Adrenal gland (tissue), 12 donors: ENCODE results near the gene KRTAP4-6. TPM values are rescaled to one million over a fixed set of nuclear protein-coding genes. Genes with fewer than 3 reads are reported as not detected.

Source experiments
- DNase-seq, 7 donors: peaks; one replicate each; pipeline ENCODE4 v3.0.0-alpha.2; 2019 to 2020
- H3K27ac ChIP-seq, 5 donors: fragments of 200-600 bp; sonication (generic) in 4 of 5; 1 replicate in 3 of 5; 2 replicates in 2 of 5; pipeline versions ENCODE4 v1.5.1 to v1.8.0; 2016 to 2020; ENCODE audit warnings: mild to moderate bottlenecking in 1 of 5
- H3K27me3 ChIP-seq: fragments of 200-600 bp; 2 replicates; pipeline ENCODE4 v1.8.0; 2021
- H3K36me3 ChIP-seq, 2 donors: fragments of 200-600 bp; replicated peaks in 1 of 2; 1 replicate in 1 of 2; 2 replicates in 1 of 2; pipeline versions ENCODE4 v1.5.1 to v1.8.0; 2018 to 2022
- H3K4me1 ChIP-seq, 2 donors: fragments of 200-600 bp; replicated peaks in 1 of 2; 1 replicate in 1 of 2; 2 replicates in 1 of 2; pipeline versions ENCODE4 v1.5.1 to v1.8.0; 2018 to 2021
- H3K4me3 ChIP-seq, 4 donors: fragments of 200-600 bp; sonication (generic) in 3 of 4; one replicate each; pipeline ENCODE4 v1.5.1; 2016 to 2018
- H3K9me3 ChIP-seq, 3 donors: fragments of 200-600 bp; sonication (generic) in 1 of 3; replicated peaks in 1 of 3; 1 replicate in 2 of 3; 2 replicates in 1 of 3; pipeline versions ENCODE4 v1.5.1 to v1.8.0; 2016 to 2021
- CTCF ChIP-seq, 6 experiments: fragments of 450-650 bp in 4 of 6; fragments of 200-600 bp in 2 of 6; sonication (generic) in 1 of 6; IDR thresholded peaks; 1 replicate in 5 of 6; 2 replicates in 1 of 6; pipeline versions ENCODE4 v1.5.1 to v1.8.0; 2016 to 2021; ENCODE audit warnings: antibody characterized with exemption in 6 of 6, mild to moderate bottlenecking in 2 of 6, moderate library complexity in 1 of 6
- POLR2A ChIP-seq, 2 donors: fragments of 450-650 bp; IDR thresholded peaks; one replicate each; pipeline ENCODE4 v1.6.1; 2017; ENCODE audit warnings: antibody characterized with exemption in 2 of 2, mild to moderate bottlenecking in 2 of 2, moderate library complexity in 1 of 2
- WGBS, 4 donors: extraction: QIAGEN DNeasy Blood & Tissue Kit in 2 of 4; methylation state at CpG; one replicate each; pipeline versions ENCODE4 v1.1.5 to v1.1.7; 2013 to 2017; 5-methylcytosine and 5-hydroxymethylcytosine counted together
- intact Hi-C, 2 donors: fragments of 100-400 bp; cut with DNase I; formaldehyde crosslinking; loops; one replicate each; pipeline versions ENCODE4 v1.14.1 to v1.15.0; 2022 to 2023
- polyA plus RNA-seq, 3 donors: library from polyadenylated mRNA; stranded (reverse); fragments of 200-250 nt in 2 of 3; fragments of 350-450 nt in 1 of 3; fragmentation: Illumina TruSeq in 1 of 3; extraction: RNeasy Lipid Tissue Mini Kit (QIAGEN cat#74804) in 1 of 3; gene quantifications; one replicate each; pipeline ENCODE4 v1.2.3, GENCODE V29; 2013 to 2014
- total RNA-seq, 9 donors: library from RNA; depleted of rRNA in 4 of 9; stranded (reverse); fragments of >200 nt in 4 of 9; fragments of 120-200 nt in 1 of 9; fragmentation: NEBNext Ultra II Directional in 1 of 9; extraction: Animal tissue kit (Norgen Biotek cat#: 25700) in 1 of 9; gene quantifications; one replicate each; pipeline versions ENCODE4 v1.1.0 to v1.2.4, GENCODE V29; 2013 to 2023
- donor health status: healthy with polysubstance abuse.
- donor health status: Bipolar disorder and iron deficiency.
- donor health status: DM: yes; HTN: yes; CAD: no.
- donor health status: DM: no; HTN: no; CAD: no.
- donor health status: DM: no; HTN: no; CAD: no.
- donor health status: DM: yes; HTN: yes; CAD: no.

The KRTAP4-6 gene
- total and polyA plus RNA-seq, 12 donors, result not detected

- WGBS, 4 donors, result 71 to 92% (median 79%) methylated on average over 1 of the region's 1 CpG
- DNase-seq, result no peak
- Histone ChIP-seq H3K27ac (no peak overlapping the region), H3K27me3 (no peaks in the 10 kb centered on the region), H3K9me3 (no peaks in the 10 kb centered on the region), H3K36me3 (no peaks in the 10 kb centered on the region), H3K4me3 (no peak overlapping the region), H3K4me1 (no peaks in the 10 kb centered on the region)
- TF ChIP-seq CTCF (IDR thresholded peaks at IDR 0.05), result no peak
- TF ChIP-seq POLR2A (IDR thresholded peaks at IDR 0.05), result no peak
- intact Hi-C loops, result no loop called here
These were observed 38.7 kb upstream of the KRTAP4-6 start for GRCh38 chr17:41178843-41179616.

GRCh38 chr17:41178341-41178740 is 38.0 kb upstream of the KRTAP4-6 start:
- no peaks in the 10 kb centered on the region for H3K36me3 ChIP-seq
- no peak overlapping the region for H3K4me3 ChIP-seq
- no peaks in the 10 kb centered on the region for H3K9me3 ChIP-seq
- no peak for DNase-seq
- H3K27me3 ChIP-seq, result no peaks in the 10 kb centered on the region
- no peak overlapping the region for H3K27ac ChIP-seq
- no peaks in the 10 kb centered on the region for H3K4me1 ChIP-seq
- 92 to 94% (median 93%) methylated on average over 3 of the region's 3 CpGs for WGBS, 4 donors
- TF ChIP-seq CTCF (IDR thresholded peaks at IDR 0.05) (no peak), POLR2A (IDR thresholded peaks at IDR 0.05) (no peak)
- intact Hi-C loops, result no loop called here

DNA sequence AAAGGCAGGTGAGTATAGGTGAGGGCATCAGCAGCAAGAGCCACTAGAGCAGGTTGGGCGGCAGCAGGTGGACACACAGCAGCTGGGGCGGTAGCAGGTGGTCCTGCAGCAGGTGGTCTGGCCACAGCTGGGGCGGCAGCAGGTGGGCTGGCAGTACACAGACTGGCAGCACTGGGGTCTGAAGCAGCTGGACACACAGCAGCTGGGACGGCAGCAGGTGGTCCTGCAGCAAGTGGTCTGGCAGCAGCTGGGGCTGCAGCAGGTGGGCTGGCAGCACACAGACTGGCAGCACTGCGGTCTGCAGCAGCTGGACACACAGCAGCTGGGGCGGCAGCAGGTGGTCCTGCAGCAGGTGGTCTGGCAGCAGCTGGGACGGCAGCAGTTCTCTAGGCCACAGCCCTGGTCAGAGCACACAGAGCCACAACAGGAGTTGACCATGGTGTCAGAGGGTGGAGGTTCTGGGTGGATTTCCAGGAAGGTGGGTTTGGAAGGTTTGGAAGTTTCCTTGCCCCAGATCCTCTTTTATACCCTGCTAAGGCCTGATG is 37.5 kb upstream of the KRTAP4-6 start, which contains the start of gene KRTAP4-2:
Gene KRTAP4-2 (minus strand): TSS at position 495 of the 545 bp plus-strand sequence. CDS start 57 bp downstream, at position 438.
- no peak within 1 kb of the TSS for H3K27ac ChIP-seq
- no peak for TF ChIP-seq POLR2A (IDR thresholded peaks at IDR 0.05)
- TF ChIP-seq CTCF (IDR thresholded peaks at IDR 0.05), result no peak
- no peaks in the 10 kb centered on the region for H3K36me3 ChIP-seq
- H3K4me1 ChIP-seq, result no peaks in the 10 kb centered on the region
- no peak within 1 kb of the TSS for H3K4me3 ChIP-seq
- intact Hi-C loops, result no loop called here
- no peaks in the 10 kb centered on the region for H3K9me3 ChIP-seq
- H3K27me3 ChIP-seq, result no peaks in the 10 kb centered on the region
- DNase-seq, result no peak
- WGBS, 4 donors, result 80 to 95% (median 90%) methylated on average over 3 to 7 of the region's 7 CpGs

DNA sequence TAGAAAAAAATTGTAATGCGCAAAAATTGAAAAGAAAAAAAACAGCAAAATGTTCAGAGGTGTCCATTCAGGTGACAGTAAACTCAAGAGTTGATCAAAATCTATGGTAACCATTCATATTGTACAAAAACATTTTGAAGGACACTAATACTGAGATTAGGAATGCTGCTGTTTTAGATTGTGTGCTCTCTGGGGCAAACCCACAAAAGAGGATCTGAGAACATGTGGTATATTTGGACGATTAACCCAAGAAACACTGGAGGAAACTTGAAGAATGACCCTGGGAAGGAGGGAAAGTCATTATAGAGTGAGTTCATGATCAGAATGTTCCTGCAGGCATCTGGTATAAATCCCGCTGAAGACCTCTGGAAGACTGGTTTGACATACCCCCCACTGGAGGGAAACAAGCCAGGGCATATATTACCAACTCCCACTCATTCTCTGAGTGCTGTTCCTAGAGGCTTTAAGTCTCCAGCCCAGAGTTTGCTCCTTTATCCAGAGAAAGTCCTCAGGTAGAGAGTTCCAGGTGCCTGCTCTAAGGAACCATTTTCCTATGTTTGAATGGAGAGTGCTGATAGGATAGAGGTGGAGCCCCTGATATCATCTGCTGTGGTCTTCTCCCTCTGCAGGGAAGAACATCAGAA is 36.5 kb upstream of the KRTAP4-6 start:
- DNase-seq, result no peak

More for the DNA sequence above, 36.5 kb upstream of the KRTAP4-6 start:
- Histone ChIP-seq H3K9me3 (no peaks in the 10 kb centered on the region), H3K27me3 (no peaks in the 10 kb centered on the region), H3K36me3 (no peaks in the 10 kb centered on the region), H3K4me3 (no peak overlapping the region), H3K27ac (no peak overlapping the region), H3K4me1 (no peaks in the 10 kb centered on the region)
- intact Hi-C loops, result no loop called here
- TF ChIP-seq POLR2A (IDR thresholded peaks at IDR 0.05) (no peak), CTCF (IDR thresholded peaks at IDR 0.05) (no peak)
- 64 to 73% (median 68%) methylated on average over 3 of the region's 3 CpGs for WGBS, 4 donors
